Stimulated activated CD8-positive, alpha-beta memory T cell treated with anti-CD3 and anti-CD28 coated beads, Interleukin-7, amount 100 ng/mL, for 24 hours (primary cell): ENCODE data around the gene TTLL11.

Experiments
- DNase-seq: peaks from one replicate; pipeline ENCODE4 v3.0.0-alpha.2; 2020; ENCODE audit warnings: low read depth

Gene TTLL11

GRCh38 chr9:121772600-121773285, 320.4 kb downstream of the TTLL11 start:
- no peak for DNase-seq
